PC-9 (cell line): Measurements from ENCODE around the gene C2CD2.

ENCODE experiments used
- EZH2 ChIP-seq: fragments of 200-600 bp; sonication (generic); IDR thresholded peaks from 2 replicates; pipeline ENCODE4 v1.8.0; 2017; ENCODE audit warnings: antibody characterized with exemption, low read depth
- TF ChIP-seq, protein P1 (sequence below): fragments of 200-600 bp; sonication (generic); conservative IDR thresholded peaks from 2 replicates; pipeline ENCODE4 v1.6.1; 2017; ENCODE audit warnings: mixed run types, antibody characterized with exemption, mild to moderate bottlenecking, moderate library complexity

DNA sequence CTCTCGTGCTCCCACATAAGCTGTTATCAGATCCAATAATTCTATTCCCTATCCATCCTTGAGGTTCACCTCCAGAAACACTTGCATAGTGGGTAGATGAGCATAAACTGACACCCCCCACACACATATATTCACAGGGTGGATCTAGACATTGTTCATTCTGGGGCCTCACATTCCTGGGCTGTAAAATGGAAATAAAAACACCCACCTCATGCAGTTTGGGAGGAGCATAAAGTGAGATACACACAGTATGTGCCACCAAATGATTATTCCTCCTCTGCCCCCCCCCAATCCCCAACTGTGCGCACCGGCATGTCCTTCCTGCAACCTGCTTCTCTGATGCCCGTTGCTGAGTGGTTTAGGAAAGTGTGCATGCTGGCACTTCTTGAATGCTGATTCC lies 92.6 kb downstream of the C2CD2 start:
- TF ChIP-seq, protein P1, sequence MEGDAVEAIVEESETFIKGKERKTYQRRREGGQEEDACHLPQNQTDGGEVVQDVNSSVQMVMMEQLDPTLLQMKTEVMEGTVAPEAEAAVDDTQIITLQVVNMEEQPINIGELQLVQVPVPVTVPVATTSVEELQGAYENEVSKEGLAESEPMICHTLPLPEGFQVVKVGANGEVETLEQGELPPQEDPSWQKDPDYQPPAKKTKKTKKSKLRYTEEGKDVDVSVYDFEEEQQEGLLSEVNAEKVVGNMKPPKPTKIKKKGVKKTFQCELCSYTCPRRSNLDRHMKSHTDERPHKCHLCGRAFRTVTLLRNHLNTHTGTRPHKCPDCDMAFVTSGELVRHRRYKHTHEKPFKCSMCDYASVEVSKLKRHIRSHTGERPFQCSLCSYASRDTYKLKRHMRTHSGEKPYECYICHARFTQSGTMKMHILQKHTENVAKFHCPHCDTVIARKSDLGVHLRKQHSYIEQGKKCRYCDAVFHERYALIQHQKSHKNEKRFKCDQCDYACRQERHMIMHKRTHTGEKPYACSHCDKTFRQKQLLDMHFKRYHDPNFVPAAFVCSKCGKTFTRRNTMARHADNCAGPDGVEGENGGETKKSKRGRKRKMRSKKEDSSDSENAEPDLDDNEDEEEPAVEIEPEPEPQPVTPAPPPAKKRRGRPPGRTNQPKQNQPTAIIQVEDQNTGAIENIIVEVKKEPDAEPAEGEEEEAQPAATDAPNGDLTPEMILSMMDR = no peak
- TF ChIP-seq EZH2 = no peak
